Dedifferentiated amniotic fluid mesenchymal stem cell (primary cell): ENCODE results near the gene GPR176.

ENCODE experiments used
- DNase-seq: peaks from one replicate; pipeline ENCODE4 v3.0.0-alpha.2; 2016; ENCODE audit errors: extremely low spot score

GPR176 gene, protein sequence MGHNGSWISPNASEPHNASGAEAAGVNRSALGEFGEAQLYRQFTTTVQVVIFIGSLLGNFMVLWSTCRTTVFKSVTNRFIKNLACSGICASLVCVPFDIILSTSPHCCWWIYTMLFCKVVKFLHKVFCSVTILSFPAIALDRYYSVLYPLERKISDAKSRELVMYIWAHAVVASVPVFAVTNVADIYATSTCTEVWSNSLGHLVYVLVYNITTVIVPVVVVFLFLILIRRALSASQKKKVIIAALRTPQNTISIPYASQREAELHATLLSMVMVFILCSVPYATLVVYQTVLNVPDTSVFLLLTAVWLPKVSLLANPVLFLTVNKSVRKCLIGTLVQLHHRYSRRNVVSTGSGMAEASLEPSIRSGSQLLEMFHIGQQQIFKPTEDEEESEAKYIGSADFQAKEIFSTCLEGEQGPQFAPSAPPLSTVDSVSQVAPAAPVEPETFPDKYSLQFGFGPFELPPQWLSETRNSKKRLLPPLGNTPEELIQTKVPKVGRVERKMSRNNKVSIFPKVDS

DNA sequence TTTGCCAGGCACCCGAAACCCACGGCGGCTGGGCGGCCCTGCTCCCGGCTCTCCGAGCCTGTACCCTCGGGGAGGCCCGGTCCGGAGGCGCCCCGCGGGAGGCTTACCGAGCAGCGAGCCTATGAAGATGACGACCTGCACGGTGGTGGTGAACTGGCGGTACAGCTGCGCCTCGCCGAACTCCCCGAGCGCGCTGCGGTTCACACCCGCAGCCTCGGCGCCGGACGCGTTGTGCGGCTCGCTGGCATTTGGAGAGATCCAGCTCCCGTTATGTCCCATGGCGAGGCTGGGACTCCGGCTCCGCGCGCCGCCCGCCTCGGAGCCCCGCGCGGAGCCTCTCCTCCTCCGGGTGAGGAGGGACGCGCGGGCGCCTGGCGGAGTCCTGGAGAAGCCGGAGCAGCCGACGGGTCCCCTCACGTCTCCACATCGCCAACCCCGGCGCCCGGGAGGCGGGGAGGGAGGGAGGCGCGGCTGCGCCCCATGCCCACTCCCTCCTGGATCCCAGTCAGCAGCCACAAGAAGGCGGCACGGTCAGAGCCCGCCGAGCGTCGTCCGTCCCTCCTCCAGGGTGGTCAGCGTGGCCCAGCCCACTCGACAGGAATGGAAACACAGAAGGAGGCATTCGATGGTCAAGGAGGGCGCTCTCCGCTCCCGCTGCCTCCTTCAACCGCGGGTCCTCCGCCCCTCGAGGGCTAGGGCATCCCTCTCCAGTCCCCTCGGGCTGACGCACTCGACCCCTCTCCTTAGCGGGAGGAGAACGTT lies at the start of gene GPR176:
TSS of gene GPR176 (minus strand) at position 519 of the 762 bp plus-strand sequence. CDS start at position 279, 240 bp downstream.
- peak; percentile 62 for DNase-seq

DNA sequence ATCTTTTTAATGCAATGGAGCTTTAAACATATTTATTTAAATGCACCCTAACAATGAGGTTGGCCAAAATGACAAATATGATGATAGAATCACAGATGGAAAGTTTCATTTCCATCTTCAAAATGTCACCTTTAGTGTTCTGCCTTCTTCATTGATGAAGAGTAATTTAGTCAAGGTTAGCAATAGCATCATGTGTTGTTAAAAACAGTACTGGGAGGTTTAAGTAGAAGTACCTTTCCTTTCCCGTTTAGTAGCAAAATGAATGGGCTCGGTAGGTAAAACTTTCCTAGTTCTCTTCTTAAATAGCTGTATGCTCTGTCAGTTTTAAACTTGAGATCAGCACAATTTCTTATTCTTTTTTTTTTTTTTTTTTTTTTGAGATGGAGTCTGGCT lies 48.9 kb upstream of the GPR176 start:
- DNase-seq, result no peak

DNA sequence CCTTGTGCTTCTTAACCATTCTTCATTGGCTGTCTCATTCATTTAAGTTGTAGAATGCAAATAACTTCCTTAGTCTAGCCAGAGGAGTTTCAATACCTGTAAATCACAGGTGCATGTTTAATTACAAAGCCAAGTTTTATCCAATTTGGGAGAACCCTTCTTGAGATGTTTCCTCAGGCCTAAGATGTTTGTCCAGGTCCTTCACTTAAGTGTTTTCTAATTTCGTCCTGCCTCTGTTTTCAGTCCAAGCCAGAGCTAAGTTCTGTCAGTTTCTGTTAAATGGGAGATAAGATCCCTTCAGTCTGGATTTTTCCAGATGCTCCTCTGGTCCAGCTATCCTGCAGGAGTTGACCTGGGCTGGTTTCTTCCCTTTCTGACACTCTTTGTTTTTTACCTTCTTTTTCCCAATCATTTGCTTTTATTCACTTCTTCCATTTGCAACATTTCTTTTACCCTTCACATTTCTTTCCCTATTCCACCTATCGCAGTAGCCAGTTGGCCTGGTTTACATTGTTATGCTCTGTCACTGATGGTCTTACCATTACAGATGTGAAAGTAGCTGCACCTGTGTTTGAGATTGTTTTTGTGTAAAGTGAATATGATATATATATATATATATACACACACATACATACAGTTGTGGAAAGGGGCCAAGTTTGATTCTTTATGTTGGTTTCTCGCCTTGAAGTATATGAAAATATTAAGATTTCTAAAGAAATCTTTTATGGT lies 48.4 kb upstream of the GPR176 start:
- no peak for DNase-seq

DNA sequence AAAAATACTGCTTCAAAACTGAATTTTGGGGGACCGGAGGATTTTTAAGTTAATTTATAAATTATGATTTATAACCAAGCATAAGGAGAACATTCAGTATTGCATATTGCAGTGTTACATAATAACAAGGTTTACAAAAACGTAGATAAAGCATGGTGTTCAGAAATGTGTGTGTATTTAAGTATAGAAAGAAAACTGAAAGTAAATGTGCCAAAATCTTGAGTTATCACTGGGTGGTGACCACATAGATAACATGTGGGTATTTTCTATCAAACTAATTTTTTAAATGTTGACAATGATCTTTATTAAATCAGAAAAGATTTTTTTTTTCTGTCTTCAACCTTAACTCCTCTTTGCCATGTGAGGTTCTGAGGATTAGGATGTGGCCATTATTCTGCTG lies 46.5 kb upstream of the GPR176 start:
- no peak for DNase-seq

DNA sequence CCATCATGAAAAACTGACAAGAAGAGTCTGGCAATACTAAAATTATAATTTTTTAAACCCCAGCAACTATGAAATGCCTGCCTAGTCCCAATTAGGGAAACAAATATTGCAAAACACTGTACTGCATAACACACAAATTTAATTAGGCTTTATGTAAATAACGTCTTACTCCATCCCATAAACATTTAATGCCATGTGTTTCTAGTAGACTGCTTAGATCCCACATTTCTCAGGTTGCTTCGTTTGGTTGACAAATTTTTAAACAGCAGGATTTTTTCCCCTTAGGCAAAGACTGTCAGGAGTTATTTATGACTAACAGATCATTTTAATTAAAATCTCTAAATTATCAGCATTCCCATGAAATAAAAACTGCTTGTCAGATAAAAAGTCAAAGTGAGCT lies 43.7 kb upstream of the GPR176 start:
- peak; percentile 20 for DNase-seq

DNA sequence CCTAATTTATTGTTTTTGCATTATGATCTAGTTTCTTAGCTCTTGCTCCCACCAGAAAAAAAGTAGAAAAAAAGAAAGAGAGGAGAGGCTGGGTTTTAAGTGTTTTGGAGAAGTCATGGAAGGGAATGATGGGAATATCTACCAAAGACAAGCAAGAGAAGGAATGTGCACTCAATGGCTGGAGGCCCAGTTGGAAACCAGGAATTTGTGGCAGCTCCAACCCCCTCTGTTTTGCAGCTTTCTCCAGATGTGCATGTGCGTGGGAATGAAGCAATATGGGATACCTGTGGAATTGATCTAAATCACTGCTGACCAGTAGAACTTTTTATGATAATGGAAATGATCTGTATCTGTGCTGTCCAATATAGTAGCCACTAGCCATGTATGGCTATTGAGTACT lies 41.0 kb upstream of the GPR176 start:
- no peak for DNase-seq

DNA sequence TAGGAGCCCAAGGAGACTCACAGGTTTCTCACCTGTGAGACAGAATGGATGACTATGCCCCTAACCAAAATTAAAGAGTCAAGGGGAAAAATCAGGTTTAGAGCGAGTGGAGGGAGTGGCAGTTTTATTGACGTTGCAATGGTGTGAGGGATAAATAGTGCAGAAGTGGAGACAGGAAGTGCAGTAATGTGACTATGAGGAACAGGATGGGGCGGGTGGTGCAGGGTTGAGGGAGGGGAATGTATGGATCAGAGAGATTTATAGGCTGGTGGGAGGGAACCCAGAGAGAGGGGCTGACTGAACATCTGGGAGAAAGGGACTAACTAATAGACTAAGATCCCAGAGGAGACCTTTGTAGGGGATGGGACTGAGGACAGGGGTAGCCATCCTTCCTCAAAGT lies 40.3 kb upstream of the GPR176 start:
- DNase-seq, result no peak

DNA sequence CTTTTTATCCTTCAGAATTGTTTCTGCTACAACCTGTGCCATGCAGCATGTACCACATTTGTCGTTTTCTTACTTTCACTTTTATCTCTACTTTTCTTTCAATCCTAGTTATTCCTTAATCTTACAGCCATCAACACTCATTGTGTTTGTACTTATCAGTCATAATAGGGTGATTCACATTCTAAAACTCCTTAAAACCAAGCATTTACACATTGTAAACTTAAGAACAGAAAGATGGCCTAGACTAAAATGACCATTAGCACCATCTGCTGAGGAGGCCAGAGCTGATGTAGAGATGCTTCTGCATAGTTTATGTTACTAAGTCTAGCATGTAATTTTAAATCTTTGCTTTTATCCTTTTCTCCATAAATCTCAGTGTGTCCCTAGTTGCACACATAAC lies 39.3 kb upstream of the GPR176 start:
- DNase-seq, result no peak

DNA sequence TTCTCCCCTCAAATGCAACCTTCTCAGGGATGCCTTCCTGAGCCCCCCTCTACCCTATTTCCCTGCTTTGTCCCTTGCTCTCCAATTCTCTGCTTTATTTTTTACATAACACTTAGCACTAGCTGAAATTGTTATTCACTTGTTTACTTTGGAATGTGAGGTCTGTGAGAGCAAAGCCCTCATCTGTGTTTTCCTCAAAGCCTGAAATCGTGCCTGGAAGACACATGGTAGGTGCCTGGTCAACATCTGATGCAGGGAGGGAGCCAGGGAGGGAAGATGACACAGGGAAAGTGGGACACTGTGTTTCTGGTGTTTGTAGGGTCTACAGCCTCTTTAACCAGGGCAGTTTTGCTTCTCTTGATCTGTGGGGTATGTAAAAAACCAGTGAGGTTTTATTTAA lies 37.4 kb upstream of the GPR176 start:
- DNase-seq, result no peak

DNA sequence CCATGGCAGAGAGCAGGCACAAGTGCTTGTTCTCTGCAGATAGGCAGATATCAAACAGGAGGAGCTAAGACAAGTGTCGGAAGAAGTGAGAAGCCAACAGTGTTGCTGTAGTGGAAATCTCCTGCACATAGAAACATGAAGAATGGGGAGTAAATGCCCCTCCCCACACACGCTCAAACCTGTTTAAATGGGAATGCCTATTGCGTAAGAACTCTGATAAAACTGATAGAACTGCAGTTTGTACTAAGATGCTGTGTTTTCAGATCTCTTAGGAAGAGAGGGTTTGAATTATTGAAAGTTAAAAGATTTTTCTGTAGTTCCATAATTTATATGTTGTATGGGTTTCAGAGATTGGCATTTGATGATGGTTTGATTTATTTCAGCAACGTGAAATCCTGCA lies 33.5 kb upstream of the GPR176 start:
- DNase-seq, result no peak

DNA sequence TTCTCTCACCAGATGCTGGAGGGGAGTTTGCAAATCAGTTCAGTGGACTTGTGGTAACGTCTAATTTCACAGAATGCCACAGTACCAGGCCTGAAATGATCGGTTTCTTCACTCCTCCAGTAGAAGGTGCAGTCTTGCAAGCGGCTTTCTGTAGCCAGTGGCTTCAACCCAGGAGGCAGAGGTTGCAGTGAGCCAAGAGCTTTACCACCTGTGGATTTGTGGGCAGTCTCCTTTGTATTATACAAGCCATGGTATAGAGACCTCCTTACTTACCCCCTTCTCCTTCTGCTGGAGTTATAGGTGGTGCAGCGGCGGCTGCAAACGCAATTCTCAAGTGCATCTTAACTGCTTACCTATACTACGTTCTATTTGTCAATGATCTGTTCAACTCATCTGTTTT lies 31.5 kb upstream of the GPR176 start:
- no peak for DNase-seq

DNA sequence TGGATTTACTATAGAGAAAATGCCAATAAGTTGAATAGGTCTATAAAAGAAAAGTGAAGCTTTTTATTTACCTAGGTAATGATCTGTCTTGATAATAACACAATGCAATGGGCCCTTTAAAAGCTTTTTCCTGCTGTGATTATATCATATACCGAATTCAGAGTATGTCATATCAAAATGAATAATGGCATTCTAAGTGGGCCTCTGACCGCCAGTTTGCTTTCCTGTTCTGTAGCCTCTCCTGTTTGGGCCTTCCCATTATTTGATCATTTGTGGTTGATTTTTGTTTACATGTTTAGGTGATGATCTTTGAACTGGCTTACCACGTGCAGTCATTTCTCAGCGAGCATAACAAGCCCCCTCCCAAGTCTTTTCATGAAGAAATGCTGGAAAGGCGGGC lies 28.8 kb upstream of the GPR176 start:
- DNase-seq, result no peak

DNA sequence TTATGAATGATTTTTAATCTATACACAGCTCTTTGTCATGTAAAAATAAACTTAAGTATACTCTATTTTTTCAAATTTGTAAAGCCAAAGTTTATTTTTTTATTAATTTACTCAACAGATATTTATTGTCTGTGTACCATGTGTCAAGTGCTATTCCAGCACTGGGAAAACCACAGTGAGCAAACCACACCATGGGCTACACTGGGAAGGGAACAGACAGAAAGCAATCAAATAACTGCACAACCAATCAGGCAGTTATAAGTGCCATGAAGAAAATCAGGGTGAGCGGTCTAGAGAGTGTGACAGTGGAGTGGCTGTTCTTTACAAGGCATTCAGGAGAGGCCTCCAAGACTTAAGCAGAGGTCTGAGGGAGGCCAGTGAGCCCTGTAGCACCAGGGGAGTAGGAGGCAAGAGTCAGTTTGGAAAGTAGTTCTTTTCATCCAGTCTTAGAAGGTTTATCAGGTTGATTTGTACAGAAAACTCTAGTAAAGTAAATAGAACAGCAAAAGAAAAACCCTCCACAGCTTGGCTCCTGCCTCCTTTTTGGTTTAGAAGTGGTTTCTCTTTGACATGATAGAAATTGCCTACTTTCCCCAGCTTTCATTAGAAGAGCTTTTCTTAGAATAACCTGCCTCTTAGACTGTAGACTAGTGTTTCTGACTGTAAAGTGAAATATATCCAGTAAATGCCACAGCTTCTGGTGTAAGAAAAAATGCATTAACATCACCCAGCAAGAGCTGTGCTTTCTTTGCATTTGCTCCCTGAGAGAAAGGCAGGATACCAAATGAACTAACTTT lies 27.5 kb upstream of the GPR176 start:
- no peak for DNase-seq

DNA sequence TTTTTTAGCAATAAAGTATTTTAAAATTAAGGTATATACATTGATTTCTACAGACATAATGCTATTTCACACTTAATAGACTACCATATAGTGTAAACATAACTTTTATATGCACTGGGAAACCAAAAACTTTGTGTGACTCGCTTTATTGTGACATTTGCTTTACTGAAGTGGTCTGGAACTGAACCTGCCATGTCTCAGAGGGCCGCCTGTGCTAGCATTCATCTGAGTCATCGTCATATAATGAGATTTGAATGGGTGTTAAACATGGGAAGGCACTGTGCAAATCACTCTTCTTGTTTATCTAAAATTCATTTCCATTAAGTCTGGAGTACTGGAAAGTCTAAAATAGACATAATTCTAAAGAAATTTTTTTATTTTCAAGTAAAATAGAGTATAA lies 26.8 kb upstream of the GPR176 start:
- no peak for DNase-seq

DNA sequence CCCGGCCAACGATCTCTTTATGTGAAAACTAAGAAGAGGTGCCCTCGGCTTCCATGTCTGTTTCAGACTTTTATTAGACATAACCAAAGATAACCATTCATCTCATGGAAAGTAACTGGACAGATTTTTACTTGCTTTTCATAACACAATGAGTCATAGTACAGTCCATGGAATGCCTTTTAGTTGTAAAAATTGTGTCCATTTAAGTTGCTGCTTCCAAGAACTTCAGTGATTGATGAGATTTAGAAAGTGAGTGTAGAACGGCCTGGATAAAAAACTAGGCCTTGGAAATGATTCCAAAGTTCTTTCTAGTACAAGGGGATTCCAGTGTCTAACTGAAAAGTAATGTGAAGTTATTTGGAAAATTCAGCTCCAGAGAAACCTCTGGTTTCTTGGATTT lies 24.7 kb upstream of the GPR176 start:
- DNase-seq, result no peak

DNA sequence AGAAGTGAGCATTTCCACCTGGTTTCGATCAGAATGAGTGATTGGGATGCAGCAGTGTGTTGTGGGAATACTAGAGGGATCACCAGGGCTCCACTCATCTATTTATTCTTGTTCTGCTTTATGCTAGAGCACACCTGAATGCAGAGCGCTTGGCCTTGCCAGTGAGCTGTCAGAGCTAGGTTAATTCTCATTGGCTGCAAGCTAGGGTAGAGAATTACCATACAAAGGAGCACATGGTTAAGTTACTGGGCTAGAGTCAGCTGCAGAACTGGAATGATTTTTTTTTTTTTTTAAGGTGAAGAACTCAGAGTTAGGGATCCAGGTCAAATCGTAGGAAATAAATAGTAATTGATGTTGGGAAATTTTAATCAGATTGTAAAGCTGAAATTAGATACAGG lies 22.7 kb upstream of the GPR176 start:
- no peak for DNase-seq

DNA sequence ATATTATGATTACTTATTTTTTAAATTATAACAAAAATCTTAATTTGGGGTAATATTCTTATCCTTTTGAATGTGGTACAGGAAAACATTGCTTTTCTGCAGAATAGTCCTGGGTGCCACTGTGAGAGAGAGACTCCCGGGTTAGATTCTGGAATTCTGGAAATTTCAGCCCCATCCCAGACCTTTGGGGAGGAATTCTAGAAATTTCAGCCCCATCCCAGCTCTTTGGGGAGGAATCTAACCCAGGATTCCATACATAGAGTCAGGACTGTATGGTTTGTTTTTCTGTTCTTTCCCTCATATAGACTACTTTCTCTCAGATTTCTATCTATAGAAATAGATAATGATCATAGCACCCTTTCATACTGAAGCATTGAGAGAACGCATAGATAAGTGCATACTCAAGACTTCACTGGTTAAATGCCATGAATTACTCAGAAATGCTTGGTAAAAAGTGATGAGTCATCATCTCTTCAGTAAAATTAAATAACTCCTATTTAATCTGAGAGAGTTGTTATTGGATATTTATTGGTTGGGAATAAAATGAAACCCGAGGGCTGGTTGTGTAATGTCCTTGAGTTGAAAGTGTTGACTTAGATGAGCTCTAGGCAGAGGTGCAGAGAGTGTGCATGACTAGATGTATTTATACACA lies 22.2 kb upstream of the GPR176 start:
- peak; percentile 46 for DNase-seq

DNA sequence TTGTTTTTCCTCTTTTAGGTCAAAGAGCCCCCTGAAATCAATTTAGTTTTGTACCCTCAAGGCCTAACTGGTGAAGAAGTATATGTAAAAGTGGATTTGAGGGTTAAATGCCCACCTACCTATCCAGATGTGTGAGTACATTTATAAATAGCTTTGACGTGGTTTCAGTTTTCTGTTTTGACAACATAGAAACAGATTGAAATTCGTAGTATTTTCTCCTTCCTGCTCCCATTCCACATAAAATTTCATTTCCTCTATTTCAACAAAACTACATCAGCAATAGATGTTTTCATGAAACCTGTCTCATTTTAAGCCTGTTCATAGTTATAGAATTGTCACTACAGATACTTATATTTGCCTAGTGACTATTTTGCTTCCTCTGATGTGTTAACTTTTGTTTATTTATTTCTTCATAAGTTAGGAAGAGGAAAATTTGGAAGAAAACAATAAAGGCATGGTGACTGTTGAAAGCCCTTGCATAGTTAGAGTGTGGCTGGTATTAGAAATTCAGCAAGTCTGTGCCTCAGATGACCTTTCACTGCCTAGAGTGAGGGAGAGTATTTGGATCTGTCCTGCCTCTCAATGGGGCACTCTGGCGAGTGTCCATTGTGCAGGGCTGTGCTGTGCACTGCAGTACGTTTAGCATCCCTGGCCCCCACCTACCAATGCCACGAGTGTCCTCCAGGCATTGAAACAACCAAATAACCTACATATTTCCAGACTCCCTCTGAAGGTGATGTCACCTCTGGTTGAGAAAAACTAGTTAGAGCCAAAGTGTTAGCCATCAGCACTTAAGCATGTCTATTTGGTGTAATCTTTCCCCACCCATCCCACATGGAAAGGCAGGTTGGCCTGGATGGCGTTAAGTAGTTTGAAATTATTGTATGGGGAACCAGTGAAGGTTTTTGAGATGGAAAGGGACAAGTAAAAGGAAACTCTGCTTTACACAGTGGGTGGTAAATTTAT lies 19.7 kb upstream of the GPR176 start:
- DNase-seq, result no peak

DNA sequence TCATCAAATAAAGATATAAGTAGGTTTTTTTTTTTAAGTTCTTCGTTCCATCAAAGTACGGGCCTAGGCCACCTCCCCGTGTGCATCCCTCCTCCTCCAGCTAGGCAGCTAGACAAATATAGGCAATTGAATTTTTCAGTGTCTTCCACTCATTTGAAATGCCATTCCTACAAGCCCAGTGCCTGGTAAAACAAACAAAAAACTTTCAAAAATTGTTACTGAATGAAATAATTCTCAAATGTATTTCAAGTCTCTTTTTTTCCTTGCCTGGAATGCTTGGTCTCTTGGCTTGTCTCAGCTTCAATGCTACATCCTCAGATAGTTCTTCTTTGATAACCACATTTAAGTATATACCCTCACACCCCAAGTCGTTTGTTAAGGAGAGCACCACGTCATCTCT lies 17.6 kb upstream of the GPR176 start:
- DNase-seq, result peak; percentile 36

DNA sequence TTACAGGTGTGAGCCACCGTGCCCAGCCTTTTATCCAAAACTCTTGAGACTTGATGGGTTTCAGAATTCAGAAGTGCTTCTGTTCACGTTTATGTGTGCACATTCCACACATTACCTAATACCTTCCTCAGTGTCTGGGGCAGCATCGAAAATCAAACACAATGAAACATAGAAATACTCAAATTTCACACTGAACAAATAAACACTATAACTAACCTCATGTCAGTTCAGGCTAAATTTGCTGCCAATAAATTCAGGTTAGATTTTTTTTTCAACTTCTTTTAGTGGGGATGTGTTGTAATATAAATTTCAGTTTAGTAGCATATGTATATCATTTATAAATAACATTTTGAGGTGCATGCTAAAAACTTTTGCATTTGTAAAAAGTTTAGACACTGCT lies 16.6 kb upstream of the GPR176 start:
- no peak for DNase-seq
